Measurements from ENCODE around the gene MYOM3.
"Not testable (repeated sequence)": the region's sequence is repeated elsewhere in the genome, so short reads cannot be mapped to it uniquely, and the experiment has no call there.

MYOM3 gene

DNA sequence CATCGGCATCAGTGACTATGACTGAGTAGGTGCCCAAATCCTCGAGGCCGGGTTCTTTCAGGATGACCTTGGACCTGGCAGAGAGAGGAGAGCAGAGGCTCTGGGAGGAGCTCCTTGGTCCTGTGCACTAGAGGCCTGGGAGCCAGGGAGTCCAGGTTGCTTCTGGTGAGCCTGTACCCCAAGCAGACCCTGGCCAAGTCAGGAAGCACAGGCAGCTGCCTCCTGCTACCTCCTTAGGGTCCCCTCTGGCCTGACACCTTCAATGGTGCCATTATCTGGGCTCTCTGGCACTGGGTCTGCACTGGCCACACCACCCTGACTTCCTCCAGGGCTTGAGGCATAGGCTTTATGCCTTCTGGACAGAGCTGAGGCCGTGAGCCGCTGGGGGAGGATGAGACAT is 37.7 kb downstream of the MYOM3 start:
- DNase-seq (ENCODE audit: low read depth, low spot score), result no peak

GRCh38 chr1:24071941-24072340 is 40.0 kb downstream of the MYOM3 start:
- no peak for DNase-seq (ENCODE audit: low read depth, low spot score)

- peak; percentile 71 for DNase-seq (ENCODE audit: low read depth, low spot score)
Observed at GRCh38 chr1:24070821-24071393, 41.0 kb downstream of the MYOM3 start.

DNA sequence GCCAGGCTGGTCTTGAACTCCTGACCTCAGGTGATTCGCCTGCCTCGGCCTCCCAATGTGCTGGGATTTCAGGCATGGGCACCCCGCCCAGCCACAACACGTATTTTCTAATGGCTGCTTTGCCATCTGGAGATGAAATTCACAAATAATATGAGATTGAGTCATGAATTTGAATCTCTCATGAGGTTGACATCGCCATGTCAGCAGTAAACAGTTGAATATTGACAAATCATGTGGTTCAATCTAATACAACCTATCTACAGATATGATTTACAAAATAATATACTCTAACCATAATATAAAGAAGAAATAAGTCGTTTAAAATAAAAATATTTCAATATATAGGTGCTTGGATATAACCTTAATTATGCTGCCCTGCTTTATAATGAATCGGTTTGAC is 42.1 kb downstream of the MYOM3 start:
- no peak for DNase-seq (ENCODE audit: low read depth, low spot score)

DNA sequence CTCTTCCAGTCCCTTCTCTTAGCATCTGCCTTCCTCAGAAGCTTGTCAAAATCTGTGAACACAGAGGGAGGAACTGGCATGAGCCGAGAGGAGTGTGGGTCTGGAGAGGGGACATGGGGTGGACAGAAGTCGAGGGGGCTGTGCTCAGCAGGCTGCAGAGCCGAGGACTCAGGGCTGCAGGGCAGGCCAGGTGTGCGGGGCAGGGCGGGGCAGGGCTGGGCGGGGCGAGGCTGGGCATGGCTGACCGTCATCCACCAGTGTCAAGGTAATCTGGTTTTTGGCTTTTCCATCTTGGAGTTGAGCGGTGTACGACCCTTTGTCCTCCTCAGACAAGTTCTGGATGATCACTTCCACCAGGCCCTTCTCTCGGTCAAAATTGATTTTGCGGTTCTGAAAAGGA is 44.0 kb downstream of the MYOM3 start:
- DNase-seq (ENCODE audit: low read depth, low spot score), result no peak

DNA sequence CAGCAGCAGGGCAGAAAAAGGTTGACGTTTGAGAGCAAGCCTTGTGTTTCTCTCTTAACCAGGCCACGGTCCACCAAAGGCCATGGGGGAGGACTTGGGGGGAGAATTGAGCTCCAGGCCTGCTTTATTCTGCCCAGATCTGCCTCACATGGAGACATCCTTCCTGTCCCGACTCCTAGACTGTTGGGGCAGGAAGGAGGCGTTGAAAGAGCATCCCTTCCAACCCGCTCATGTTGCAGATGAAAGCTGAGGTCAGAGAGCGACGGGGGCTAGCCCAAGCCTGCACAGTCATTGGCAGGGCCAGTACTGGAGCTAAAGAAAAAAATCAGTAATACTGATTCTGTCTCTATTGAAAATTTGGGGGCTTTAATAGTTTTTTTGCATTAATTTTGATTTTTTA is 46.6 kb downstream of the MYOM3 start:
- DNase-seq (ENCODE audit: low read depth, low spot score), result no peak

DNA sequence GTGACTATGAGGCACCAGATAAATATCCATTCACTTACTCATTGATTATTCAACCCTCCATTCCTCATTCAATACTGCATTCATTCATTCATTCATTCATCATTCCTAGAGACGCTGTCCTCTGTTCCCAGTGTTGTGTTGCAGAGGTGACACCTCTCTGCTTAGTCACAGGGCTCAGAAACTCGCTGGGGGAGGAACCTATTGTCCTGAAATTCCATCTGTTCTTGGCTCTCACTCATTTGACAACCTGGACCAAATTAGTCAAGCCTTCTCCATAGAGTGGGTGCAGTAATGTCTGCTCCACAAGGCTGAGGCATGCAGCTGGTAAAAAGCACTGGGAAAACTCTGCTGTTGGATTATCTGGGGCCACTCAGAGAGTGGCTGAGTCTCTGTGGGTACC is 49.7 kb downstream of the MYOM3 start:
- no peak for DNase-seq (ENCODE audit: low read depth, low spot score)

GRCh38 chr1:24060482-24060881 is 51.5 kb downstream of the MYOM3 start:
- no peak for DNase-seq (ENCODE audit: low read depth, low spot score)

DNA sequence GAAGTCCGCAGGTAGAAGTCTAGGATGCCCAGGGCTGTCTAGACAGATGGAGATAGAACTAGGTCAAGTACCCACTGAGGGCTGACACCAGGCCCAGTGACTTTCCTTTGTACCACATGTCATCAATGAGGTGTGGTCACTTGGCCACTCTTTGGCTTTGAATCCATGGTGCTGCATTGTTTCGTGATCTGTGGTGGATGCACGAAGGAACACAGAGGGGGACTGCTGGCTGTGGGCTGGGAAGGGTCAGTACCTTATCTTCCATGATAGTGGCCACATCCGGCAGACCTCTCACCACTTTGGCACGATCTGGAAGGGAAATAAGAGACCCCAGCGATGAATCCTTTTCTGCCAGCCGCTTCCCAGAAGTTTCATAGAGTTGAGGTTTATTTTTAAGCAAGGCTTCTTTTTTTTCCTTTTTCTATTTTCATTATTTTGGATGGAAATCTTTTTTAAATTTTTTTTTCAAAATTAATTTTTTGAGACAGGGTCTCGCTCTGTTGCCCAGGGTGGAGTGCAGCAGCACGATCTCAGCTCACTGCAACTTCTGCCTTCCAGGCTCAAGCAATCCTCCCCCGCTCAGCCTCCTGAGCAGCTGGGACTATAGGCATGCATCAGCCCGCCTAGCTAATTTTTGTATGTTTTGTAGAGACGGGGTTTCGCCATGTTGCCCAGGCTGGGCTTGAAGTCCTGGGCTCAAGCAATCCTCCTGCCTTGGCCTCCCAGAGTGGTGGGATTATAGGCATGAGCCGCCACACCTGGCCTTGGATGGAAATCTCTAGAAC is 53.1 kb downstream of the MYOM3 start:
- DNase-seq (ENCODE audit: low read depth, low spot score), result no peak

GRCh38 chr1:24057171-24057570 is 54.8 kb downstream of the MYOM3 start:
- no peak for DNase-seq (ENCODE audit: low read depth, low spot score)

DNA sequence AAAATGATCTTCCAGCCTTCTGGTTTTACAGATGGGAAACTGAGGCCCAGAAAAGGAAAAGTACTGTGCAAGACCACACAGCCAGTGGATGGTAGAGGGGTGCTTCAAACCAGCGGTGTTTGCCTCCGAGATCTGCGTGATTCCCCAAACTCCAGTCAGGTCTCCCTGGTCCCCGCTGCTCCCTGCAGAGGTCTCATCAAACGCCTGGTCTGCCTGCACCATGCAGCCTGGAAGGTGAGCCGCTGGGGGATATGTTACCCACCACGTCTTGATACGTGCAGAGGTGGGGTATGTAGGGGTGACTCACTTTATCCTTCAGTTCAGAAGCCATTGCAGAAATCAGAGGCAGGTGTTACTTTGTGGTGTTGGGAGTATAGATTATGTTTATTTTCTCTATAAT is 56.3 kb downstream of the MYOM3 start:
- DNase-seq (ENCODE audit: low read depth, low spot score), result no peak

GRCh38 chr1:24052220-24052619 is 59.7 kb downstream of the MYOM3 start:
- no peak for DNase-seq (ENCODE audit: low read depth, low spot score)

GRCh38 chr1:24051206-24051945 is 60.6 kb downstream of the MYOM3 start:
- no peak for DNase-seq (ENCODE audit: low read depth, low spot score)

DNA sequence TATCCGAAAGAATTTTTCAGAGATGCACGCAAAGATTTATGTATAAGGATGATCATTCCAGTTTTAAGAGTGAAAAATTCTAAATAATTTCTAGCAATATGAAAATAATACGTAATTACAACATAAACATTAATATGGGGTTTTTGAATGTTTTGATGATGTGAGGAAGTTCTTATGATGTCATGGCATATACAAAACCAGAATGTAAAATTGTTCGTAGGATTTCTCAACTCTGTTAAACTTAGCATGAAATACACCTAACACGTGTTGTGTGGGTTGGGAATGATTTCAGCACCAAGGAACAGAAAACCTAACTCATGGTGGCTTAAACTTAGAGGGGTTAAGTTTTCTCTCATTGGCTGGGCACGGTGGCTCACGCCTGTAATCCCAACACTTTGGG is 62.2 kb downstream of the MYOM3 start:
- no peak for DNase-seq (ENCODE audit: low read depth, low spot score)

DNA sequence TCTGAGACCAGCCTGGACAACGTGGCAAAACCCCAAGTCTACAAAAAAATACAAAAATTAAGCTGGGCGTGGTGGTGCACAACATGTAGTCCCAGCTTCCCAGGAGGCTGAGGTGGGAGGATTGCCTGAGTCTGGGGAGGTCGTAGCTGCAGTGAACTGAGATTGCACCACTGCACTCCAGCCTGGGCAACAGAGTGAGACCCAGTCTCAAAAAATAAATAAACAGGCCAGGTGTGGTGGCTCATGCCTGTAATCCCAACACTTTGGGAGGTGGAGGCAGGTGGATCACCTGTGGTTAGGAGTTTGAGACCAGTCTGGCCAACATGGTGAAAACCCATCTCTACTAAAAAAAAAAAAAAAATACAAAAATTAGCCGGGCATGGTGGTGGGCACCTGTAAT is 63.0 kb downstream of the MYOM3 start:
- DNase-seq (ENCODE audit: low read depth, low spot score), result not testable (repeated sequence)

DNA sequence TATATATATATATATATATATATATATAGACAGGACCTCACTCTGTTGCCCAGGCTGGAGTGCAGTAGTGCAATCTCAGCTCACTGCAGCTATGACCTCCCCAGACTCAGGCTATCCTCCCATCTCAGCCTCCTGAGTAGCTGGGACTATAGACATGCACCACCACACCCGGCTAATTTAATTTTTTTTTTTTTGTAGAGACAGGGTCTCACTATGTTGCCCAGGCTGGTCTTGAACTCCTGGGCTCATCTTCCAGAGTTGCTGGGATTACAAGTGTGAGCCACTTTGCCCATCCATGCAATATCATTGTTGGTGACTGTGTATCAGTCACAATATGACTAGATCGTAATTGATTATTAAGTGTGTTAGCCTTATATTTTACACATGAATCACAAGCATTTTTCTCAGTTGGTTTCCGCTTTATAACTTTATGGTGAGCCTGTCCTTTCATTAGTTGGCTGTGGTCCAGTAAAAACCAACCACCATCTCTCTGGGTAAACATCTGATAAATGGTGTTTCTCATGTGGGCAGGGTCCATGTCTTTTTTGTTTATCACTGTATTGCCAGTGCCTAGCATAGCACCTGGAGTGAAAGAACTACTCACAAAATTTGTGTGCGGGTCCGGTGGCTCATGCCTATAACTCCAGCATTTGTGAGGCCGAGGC is 63.6 kb downstream of the MYOM3 start:
- no peak for DNase-seq (ENCODE audit: low read depth, low spot score)

DNA sequence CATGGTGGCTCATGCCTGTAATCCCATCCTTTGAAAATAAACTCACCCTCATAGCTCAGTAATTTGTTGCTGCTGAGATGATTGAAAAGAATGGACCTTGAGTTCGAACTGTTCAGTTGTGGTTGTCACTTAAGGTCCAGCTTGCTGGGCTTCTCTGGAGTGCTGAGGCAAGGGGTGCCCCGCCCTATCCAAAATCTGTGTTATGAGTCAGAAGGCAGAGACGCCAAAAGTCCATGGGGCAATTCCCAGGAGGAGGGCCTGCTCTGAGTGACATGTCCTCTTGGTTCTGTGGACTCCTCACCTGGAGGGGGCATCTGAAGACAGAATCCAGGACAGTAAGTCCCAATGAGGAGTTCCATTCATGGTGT is 64.8 kb downstream of the MYOM3 start:
- no peak for DNase-seq (ENCODE audit: low read depth, low spot score)

DNA sequence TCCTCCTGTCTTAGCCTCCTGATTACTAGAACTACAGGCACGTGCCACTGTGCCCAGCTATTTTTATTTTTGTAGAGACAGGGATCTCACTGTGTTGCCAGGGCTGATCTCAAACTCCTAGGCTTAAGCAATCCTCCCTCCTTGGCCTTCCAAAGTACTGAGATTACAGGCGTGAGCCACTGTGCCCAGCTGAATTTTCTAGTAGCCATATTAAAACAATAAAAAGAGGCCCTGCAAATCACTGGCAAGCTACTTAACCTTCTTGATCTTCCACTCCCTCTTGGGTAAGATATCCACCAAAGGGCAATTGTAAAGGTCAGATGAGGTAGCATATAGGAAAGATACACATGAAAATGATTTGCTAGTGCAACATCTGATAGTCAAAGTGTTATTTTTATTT is 66.2 kb downstream of the MYOM3 start:
- no peak for DNase-seq (ENCODE audit: low read depth, low spot score)

- DNase-seq (ENCODE audit: low read depth, low spot score), result not testable (repeated sequence)
Observed at GRCh38 chr1:24044672-24045071, 67.3 kb downstream of the MYOM3 start.

GRCh38 chr1:24043345-24044032 is 68.4 kb downstream of the MYOM3 start:
- DNase-seq (ENCODE audit: low read depth, low spot score), result no peak

- no peak for DNase-seq (ENCODE audit: low read depth, low spot score)
Observed at GRCh38 chr1:24042315-24042714, 69.6 kb downstream of the MYOM3 start.

GRCh38 chr1:24036088-24036487 is 75.8 kb downstream of the MYOM3 start:
- DNase-seq (ENCODE audit: low read depth, low spot score), result no peak
